HL-60/S4 (cell line): ENCODE measurements around the gene DOK5.

Source experiments
- in situ Hi-C: fragments of 300-500 bp; cut with MboI; formaldehyde crosslinking; loops from 2 replicates; pipeline ENCODE4 v1.14.3; 2022; ENCODE audit warnings: low sequenced_read_pairs

The DOK5 gene

DNA sequence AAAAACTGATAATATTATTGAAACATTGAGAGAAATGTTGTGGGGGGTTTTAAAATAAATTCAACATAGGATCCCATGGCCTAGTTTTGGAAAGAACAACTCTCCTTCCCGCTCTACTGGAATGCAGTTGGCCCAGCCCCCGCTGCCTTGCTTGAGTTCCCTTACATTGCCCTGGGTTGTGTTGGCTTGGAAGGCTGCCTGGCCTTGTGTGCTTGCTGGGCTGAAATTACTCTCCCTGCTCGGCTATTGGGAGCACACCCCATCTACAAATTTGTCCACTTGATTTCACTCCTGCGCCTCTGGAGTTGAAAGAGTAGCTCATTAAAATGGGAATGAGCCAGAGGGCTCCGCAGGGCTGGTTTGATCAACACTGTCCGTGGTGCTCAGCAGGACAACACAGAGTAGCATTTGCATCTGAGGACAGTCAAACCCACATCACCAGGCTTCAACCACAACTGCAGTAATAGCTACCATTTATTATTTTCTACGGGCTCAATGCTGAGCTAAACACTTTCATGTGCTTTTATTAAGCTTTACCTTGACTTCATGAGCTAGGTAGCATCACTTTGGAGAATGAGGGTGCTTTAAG, 35.2 kb downstream of the DOK5 start:
- in situ Hi-C loops, result no loop called here

- in situ Hi-C loops, result no loop called here
These were observed 37.3 kb downstream of the DOK5 start for GRCh38 chr20:54512694-54513093.

- in situ Hi-C loops, result no loop called here
These were observed 38.7 kb downstream of the DOK5 start for GRCh38 chr20:54514028-54514607.

- in situ Hi-C loops, result no loop called here
These were observed 40.6 kb downstream of the DOK5 start for GRCh38 chr20:54515793-54516628.

GRCh38 chr20:54517241-54517975, 42.0 kb downstream of the DOK5 start:
- in situ Hi-C loops, result no loop called here

- in situ Hi-C loops, result no loop called here
These were observed 49.5 kb downstream of the DOK5 start for GRCh38 chr20:54524849-54525248.

DNA sequence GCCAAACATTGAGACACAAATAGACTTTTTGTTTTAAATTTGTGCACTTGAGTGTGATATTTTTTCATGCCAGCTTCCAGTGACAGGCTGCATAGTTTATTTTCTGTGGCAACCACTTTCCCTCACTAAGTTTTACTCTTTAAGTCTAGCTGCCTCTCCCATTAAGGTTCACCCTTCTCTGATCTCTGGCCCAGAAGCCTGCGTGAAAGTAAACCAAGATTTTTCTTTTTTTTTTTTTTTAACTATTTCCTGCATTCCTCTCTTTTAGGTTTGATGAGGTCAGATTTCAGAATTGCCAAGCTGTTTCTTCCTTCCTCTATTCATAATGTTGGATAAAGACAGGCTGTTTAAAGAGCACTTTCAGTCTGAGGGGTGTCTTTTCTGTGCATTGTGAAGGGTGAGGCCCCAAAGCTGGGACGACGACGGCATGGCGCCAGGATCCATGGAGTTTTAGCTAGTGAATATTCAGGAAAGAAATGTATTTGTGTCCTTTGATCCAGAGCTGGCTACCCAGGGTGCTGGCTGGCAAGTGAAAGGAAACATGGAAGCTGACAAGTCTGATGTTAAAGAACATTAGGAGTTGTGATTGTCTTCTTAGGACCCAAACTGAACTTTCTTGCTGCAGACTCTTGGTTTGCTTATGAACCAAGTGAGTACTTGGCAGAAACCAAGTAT, 50.7 kb downstream of the DOK5 start:
- in situ Hi-C loops, result no loop called here

- in situ Hi-C loops, result no loop called here
These were observed 51.4 kb downstream of the DOK5 start for GRCh38 chr20:54526801-54527200.

DNA sequence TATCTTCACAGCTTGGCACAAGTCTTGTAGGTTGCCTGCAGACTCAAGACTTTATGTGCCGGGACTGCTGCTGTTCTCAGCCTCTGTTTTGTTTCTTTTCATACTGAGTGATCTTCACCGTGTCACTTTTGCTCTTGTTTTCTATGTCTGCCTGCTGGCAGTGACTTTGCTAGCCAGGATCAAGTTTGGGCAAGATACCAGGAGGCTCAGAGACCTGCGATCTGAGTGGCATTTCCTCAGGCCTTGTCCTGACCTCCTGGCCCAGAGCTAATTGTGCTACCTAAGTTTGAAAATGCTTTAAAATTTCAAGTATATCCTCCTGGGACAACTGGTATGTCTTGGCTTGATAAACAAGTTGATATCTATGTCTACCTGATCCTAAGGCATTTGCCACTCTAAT, 57.2 kb downstream of the DOK5 start:
- in situ Hi-C loops, result no loop called here

GRCh38 chr20:54534101-54534500, 58.7 kb downstream of the DOK5 start:
- in situ Hi-C loops, result no loop called here

GRCh38 chr20:54535033-54535432, 59.6 kb downstream of the DOK5 start:
- in situ Hi-C loops, result no loop called here

DNA sequence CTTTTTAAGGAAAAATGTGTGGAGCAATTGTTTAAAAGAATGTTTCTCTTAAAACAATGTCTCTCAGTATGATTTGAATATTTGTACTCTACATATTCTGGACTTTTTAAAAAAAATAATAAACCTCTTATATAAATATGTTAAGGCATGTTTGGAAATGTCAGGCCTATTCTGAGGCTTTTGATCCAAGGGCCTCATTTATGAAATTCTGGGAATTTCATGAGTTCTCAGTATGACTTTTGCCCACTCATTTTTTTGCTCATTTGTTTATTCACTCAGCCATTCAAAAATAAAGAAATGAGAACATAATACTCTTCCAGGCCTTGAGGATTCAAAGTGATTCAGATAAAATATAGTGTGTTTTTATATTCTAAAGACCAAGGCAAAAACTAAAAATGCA, 60.4 kb downstream of the DOK5 start:
- in situ Hi-C loops, result no loop called here

GRCh38 chr20:54539521-54540046, 64.2 kb downstream of the DOK5 start:
- in situ Hi-C loops, result no loop called here

DNA sequence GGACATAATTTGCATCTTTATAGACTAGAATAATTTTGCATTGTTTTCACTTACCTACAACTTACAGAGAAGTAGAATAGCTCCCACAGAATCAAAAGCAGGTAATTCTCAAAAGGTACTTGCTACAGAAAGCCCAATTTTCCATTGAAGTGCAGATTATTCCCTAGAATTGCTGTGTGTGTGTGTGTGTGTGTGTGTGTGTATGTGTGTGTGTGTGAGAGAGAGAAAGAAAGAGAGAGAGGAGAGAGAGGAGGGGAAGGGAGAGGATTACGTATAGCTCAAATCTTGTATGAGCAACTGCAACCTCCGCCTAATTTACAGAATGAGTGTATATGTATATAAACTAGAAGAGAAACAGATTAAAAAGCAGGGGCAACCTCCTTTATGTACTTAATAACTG, 68.0 kb downstream of the DOK5 start:
- in situ Hi-C loops, result no loop called here

- in situ Hi-C loops, result no loop called here
These were observed 70.4 kb downstream of the DOK5 start for GRCh38 chr20:54545676-54546358.

DNA sequence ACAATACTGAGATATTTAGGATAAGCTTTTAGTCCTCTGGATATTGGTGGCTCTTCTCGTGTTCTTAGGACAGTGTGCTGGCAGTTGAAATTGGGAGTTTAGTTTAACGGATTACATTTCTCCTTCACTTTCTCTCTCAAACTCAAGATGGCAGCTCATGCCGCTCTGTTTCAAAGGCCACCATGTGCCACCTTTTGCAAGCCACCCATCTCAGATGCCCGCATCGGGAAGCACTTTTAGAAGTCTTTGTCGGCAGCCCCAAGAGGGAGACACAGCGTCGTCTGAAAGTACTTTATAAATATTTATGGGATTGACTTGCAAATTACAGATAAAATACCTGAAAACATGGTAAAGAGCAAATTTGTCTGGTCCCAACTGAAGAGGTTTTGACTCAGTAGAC, 73.5 kb downstream of the DOK5 start:
- in situ Hi-C loops, result no loop called here

DNA sequence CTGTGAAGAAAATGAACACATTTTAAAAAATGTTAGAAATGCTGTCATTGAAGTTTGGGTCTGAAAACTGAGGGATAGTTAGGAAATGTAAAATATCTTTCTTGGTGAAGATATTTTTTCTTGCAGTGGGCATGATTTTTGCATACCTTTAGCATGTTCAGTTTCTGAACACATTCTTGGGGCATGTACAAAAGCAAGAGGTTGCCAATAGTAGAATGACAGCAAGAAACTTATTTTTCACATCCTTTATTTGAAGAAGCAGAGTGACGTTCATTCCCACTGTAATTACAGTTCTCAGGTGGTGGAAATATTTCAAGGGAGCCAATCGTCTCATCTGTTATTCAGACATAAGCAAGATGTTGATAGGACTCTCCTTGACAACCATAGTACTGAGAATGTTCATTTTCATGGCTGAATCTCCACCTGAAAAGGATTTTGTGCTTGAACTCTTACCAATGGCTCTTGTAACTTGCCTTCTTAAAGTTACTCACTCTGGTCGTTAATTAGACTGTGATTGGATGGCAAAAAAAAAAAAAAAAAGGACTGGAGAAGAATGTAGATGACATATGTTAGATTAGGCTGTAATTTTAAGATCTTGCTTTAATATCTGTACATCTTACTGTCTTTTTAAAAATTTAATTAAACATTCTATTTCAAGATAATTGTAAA, 74.4 kb downstream of the DOK5 start:
- in situ Hi-C loops, result no loop called here

- in situ Hi-C loops, result no loop called here
These were observed 75.5 kb downstream of the DOK5 start for GRCh38 chr20:54550776-54551396.

GRCh38 chr20:54554006-54554405, 78.6 kb downstream of the DOK5 start:
- in situ Hi-C loops, result no loop called here
